ENCODE measurements around the gene NLGN1.

Gene NLGN1

GRCh38 chr3:173857154-173857553 lies 459.6 kb downstream of the NLGN1 start:
- H3K4me3 ChIP-seq (replicated peaks; ENCODE audit: low read depth, low read length): no peak overlapping the region
- no peak for DNase-seq (ENCODE audit: low read depth)
- TF ChIP-seq CTCF (IDR thresholded peaks at IDR 0.05; ENCODE audit: low read length, missing control alignments): no peak

- no peak for DNase-seq (ENCODE audit: low read depth)
- TF ChIP-seq CTCF (IDR thresholded peaks at IDR 0.05; ENCODE audit: low read length, missing control alignments): no peak
- no peak overlapping the region for H3K4me3 ChIP-seq (replicated peaks; ENCODE audit: low read depth, low read length)
These were observed 465.2 kb downstream of the NLGN1 start for GRCh38 chr3:173862701-173863100.

- no peak for TF ChIP-seq CTCF (IDR thresholded peaks at IDR 0.05; ENCODE audit: low read length, missing control alignments)
- H3K4me3 ChIP-seq (replicated peaks; ENCODE audit: low read depth, low read length): no peak overlapping the region
- DNase-seq (ENCODE audit: low read depth): no peak
These were observed 466.0 kb downstream of the NLGN1 start for GRCh38 chr3:173863551-173863950.

- no peak for TF ChIP-seq CTCF (IDR thresholded peaks at IDR 0.05; ENCODE audit: low read length, missing control alignments)
- no peak for DNase-seq (ENCODE audit: low read depth)
- no peak overlapping the region for H3K4me3 ChIP-seq (replicated peaks; ENCODE audit: low read depth, low read length)
These were observed 468.5 kb downstream of the NLGN1 start for GRCh38 chr3:173865900-173866498.

- no peak for TF ChIP-seq CTCF (IDR thresholded peaks at IDR 0.05; ENCODE audit: low read length, missing control alignments)
- no peak for DNase-seq (ENCODE audit: low read depth)
- H3K4me3 ChIP-seq (replicated peaks; ENCODE audit: low read depth, low read length): no peak overlapping the region
These were observed 472.2 kb downstream of the NLGN1 start for GRCh38 chr3:173869766-173870165.

GRCh38 chr3:173870976-173871375 lies 473.4 kb downstream of the NLGN1 start:
- H3K4me3 ChIP-seq (replicated peaks; ENCODE audit: low read depth, low read length): no peak overlapping the region
- no peak for DNase-seq (ENCODE audit: low read depth)
- TF ChIP-seq CTCF (IDR thresholded peaks at IDR 0.05; ENCODE audit: low read length, missing control alignments): no peak

- H3K4me3 ChIP-seq (replicated peaks; ENCODE audit: low read depth, low read length): no peak overlapping the region
- no peak for TF ChIP-seq CTCF (IDR thresholded peaks at IDR 0.05; ENCODE audit: low read length, missing control alignments)
These were observed 478.2 kb downstream of the NLGN1 start for GRCh38 chr3:173875790-173876189.

More at GRCh38 chr3:173875790-173876189, 478.2 kb downstream of the NLGN1 start:
- DNase-seq (ENCODE audit: low read depth): no peak

All from fibroblast of pulmonary artery (primary cell).